ENCODE data around the gene FAM222A.

The FAM222A gene

DNA sequence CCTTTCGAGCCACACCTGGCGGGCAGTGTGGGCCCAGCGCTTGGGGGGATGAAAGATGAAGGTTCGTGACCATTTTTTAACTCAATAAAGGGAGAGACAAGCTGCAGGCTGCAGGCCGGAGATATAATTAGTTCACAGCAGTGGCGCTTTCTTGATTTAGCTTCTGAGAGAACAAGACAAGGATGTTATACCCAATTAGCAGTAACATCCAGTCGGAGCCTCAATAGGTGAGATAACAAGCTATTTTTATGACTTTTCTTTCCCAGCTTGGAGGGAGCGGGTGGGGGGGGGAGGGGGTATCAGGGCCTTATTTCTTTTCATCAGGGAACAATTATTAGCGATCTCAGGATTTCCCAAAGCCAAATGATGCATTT, 9.1 kb downstream of the FAM222A start:
- no peak overlapping the region for H3K4me2 ChIP-seq (ENCODE audit: low read depth, low read length)
- no peaks in the 10 kb centered on the region for H4K20me1 ChIP-seq (ENCODE audit: insufficient read depth, low read length)
- no peaks in the 10 kb centered on the region for H3K36me3 ChIP-seq (replicated peaks; ENCODE audit: insufficient read depth, low read length)
- H3F3A ChIP-seq (ENCODE audit: insufficient read depth, low read length): no peaks in the 10 kb centered on the region
- H3K27ac ChIP-seq (ENCODE audit: low read length): no peak overlapping the region
- no peak overlapping the region for H3K9ac ChIP-seq (ENCODE audit: low read length)
- no peaks in the 10 kb centered on the region for H3K9me3 ChIP-seq (replicated peaks; ENCODE audit: insufficient read depth, low read length)
- no peaks in the 10 kb centered on the region for H3K4me1 ChIP-seq (ENCODE audit: low read length)
- no peaks in the 10 kb centered on the region for H3K9me2 ChIP-seq (replicated peaks; ENCODE audit: insufficient read depth, low read length)
- no peak overlapping the region for H3K4me3 ChIP-seq (ENCODE audit: low read length)
- no peaks in the 10 kb centered on the region for H3K27me3 ChIP-seq (replicated peaks; ENCODE audit: insufficient read depth, low read length)
- H2AFZ ChIP-seq (ENCODE audit: low read length): no peak overlapping the region
- no peaks in the 10 kb centered on the region for H3K79me2 ChIP-seq (ENCODE audit: low read length)
- TF ChIP-seq EZH2phosphoT487 (IDR thresholded peaks at IDR 0.05; ENCODE audit: low read length): no peak
- TF ChIP-seq, protein P1, sequence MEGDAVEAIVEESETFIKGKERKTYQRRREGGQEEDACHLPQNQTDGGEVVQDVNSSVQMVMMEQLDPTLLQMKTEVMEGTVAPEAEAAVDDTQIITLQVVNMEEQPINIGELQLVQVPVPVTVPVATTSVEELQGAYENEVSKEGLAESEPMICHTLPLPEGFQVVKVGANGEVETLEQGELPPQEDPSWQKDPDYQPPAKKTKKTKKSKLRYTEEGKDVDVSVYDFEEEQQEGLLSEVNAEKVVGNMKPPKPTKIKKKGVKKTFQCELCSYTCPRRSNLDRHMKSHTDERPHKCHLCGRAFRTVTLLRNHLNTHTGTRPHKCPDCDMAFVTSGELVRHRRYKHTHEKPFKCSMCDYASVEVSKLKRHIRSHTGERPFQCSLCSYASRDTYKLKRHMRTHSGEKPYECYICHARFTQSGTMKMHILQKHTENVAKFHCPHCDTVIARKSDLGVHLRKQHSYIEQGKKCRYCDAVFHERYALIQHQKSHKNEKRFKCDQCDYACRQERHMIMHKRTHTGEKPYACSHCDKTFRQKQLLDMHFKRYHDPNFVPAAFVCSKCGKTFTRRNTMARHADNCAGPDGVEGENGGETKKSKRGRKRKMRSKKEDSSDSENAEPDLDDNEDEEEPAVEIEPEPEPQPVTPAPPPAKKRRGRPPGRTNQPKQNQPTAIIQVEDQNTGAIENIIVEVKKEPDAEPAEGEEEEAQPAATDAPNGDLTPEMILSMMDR (IDR thresholded peaks at IDR 0.05; ENCODE audit: low read length): no peak
- no peak for TF ChIP-seq EZH2 (optimal IDR thresholded peaks at IDR 0.05; ENCODE audit: low read depth, low read length)
- DNase-seq: no peak

DNA sequence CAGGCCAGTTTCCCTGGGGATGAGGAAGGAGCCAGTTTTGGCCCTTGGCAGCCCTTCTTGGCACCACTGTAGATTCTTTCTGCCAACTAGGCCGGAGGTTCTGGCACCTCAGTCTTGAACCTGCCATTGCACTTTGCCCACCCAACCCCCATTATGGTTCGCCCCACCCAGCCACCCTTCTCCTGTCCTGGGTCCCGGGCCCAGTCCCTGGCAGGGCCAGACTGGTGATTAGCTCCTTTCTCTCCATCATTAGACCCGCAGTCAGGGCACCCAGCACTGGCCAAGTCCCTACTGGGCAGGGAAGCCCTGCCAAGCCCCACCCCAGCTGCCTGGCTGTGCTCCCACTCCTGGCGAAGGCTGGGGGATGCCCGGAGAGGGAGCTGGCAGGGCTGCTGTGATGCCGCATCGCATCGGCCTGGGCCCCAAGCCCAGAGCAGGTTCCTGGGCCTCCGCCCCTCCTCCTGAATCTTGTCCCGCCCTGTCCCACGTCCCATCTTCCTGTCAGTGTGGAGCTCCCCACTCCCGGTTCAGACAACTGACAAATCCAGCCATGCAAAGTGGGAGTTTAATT, 9.8 kb downstream of the FAM222A start:
- DNase-seq: no peak
- H3K9ac ChIP-seq (ENCODE audit: low read length): no peak overlapping the region
- no peaks in the 10 kb centered on the region for H3K27me3 ChIP-seq (replicated peaks; ENCODE audit: insufficient read depth, low read length)
- H3K79me2 ChIP-seq (ENCODE audit: low read length): no peaks in the 10 kb centered on the region
- no peaks in the 10 kb centered on the region for H3F3A ChIP-seq (ENCODE audit: insufficient read depth, low read length)
- no peaks in the 10 kb centered on the region for H3K36me3 ChIP-seq (replicated peaks; ENCODE audit: insufficient read depth, low read length)
- no peak overlapping the region for H2AFZ ChIP-seq (ENCODE audit: low read length)
- no peak overlapping the region for H3K27ac ChIP-seq (ENCODE audit: low read length)
- no peak for TF ChIP-seq EZH2 (optimal IDR thresholded peaks at IDR 0.05; ENCODE audit: low read depth, low read length)
- TF ChIP-seq EZH2phosphoT487 (IDR thresholded peaks at IDR 0.05; ENCODE audit: low read length): no peak
- TF ChIP-seq, protein P1 (IDR thresholded peaks at IDR 0.05; ENCODE audit: low read length): no peak
- no peaks in the 10 kb centered on the region for H4K20me1 ChIP-seq (ENCODE audit: insufficient read depth, low read length)
- H3K4me1 ChIP-seq (ENCODE audit: low read length): no peaks in the 10 kb centered on the region
- H3K4me2 ChIP-seq (ENCODE audit: low read depth, low read length): no peak overlapping the region
- H3K9me3 ChIP-seq (replicated peaks; ENCODE audit: insufficient read depth, low read length): no peaks in the 10 kb centered on the region
- H3K4me3 ChIP-seq (ENCODE audit: low read length): no peak overlapping the region
- no peaks in the 10 kb centered on the region for H3K9me2 ChIP-seq (replicated peaks; ENCODE audit: insufficient read depth, low read length)

DNA sequence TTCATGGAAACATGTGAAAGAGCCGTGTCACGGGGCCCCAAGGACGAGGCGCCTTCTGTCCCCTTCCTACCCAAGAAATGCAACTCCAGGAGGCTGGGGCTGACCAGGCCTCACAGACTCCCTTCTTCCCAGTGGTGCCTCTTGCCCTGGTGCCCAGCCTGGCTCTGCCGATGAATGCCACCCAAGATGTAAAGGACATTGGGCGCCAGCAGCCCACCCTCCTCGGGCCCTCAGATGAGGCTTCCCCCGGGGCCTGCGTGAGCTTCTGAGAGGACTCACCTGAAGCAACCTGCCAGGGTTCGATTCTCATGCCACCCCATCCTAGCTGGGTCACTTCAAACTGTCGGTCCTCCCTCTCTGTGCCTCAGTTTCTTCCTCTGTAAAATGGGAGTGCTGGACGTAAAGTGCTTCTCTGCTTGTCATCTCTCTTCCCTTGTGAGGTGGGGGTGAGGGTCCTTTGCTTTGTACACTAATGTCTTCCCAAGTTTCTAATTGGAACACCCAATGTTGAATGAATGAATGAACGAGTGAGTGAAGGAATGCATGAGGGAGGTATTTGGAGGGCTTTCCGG, 10.8 kb downstream of the FAM222A start:
- no peaks in the 10 kb centered on the region for H3K9me3 ChIP-seq (replicated peaks; ENCODE audit: insufficient read depth, low read length)
- no peak for DNase-seq
- no peaks in the 10 kb centered on the region for H3K27me3 ChIP-seq (replicated peaks; ENCODE audit: insufficient read depth, low read length)
- no peak for TF ChIP-seq EZH2phosphoT487 (IDR thresholded peaks at IDR 0.05; ENCODE audit: low read length)
- TF ChIP-seq, protein P1 (IDR thresholded peaks at IDR 0.05; ENCODE audit: low read length): no peak
- H3K36me3 ChIP-seq (replicated peaks; ENCODE audit: insufficient read depth, low read length): no peaks in the 10 kb centered on the region
- H3F3A ChIP-seq (ENCODE audit: insufficient read depth, low read length): no peaks in the 10 kb centered on the region
- no peak overlapping the region for H3K4me2 ChIP-seq (ENCODE audit: low read depth, low read length)
- no peak overlapping the region for H2AFZ ChIP-seq (ENCODE audit: low read length)
- no peaks in the 10 kb centered on the region for H3K79me2 ChIP-seq (ENCODE audit: low read length)
- no peaks in the 10 kb centered on the region for H4K20me1 ChIP-seq (ENCODE audit: insufficient read depth, low read length)
- H3K9me2 ChIP-seq (replicated peaks; ENCODE audit: insufficient read depth, low read length): no peaks in the 10 kb centered on the region
- no peak overlapping the region for H3K4me3 ChIP-seq (ENCODE audit: low read length)
- H3K4me1 ChIP-seq (ENCODE audit: low read length): no peaks in the 10 kb centered on the region
- H3K9ac ChIP-seq (ENCODE audit: low read length): no peak overlapping the region
- H3K27ac ChIP-seq (ENCODE audit: low read length): no peak overlapping the region

Measured in MM.1S (cell line).